GM19193 (cell line): ENCODE measurements around the gene RETREG1.

Experiments
- POLR2A ChIP-seq: IDR thresholded peaks from 4 replicates; pipeline ENCODE4 v1.6.1; 2011; ENCODE audit not compliant: insufficient read depth, insufficient read length; ENCODE audit errors: extremely low read depth

RETREG1 gene

DNA sequence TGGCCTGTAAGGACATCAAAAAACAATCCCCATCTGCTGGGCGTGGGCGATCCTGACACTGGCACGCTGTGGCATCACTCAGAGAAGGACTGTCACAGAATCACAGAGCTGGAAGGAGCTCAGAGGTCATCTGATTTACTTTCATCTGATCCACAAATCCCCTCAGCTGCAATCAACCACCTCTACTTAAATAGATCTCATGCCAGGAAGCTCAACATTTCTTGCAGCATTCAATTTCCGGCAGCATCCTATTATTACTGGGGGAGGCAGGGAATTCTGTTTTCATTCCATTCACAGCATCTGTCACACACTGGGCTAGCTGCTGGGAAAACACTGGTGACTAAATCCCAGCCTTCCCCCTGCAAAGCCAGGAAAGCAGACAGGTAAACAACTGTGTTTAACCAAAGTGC is 38.3 kb downstream of the RETREG1 start:
- TF ChIP-seq POLR2A, result no peak

DNA sequence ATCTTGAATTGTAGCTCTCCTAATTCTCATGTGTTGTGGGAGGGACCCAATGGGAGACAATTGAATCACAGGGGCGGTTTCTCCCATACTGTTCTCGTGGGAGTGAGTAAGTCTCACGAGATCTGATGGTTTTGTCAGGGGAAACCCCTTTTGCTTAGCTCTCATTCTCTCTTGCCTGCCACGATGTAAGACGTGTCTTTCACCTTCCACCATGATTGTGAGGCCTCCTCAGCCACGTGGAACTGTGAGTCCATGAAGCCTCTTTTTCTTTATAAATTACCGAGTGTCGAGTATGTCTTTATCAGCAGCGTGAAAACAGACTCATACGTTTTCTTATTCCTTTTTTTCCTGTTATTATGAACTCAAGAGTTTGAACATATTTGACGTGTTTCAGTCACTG is 39.1 kb downstream of the RETREG1 start:
- TF ChIP-seq POLR2A, result no peak

DNA sequence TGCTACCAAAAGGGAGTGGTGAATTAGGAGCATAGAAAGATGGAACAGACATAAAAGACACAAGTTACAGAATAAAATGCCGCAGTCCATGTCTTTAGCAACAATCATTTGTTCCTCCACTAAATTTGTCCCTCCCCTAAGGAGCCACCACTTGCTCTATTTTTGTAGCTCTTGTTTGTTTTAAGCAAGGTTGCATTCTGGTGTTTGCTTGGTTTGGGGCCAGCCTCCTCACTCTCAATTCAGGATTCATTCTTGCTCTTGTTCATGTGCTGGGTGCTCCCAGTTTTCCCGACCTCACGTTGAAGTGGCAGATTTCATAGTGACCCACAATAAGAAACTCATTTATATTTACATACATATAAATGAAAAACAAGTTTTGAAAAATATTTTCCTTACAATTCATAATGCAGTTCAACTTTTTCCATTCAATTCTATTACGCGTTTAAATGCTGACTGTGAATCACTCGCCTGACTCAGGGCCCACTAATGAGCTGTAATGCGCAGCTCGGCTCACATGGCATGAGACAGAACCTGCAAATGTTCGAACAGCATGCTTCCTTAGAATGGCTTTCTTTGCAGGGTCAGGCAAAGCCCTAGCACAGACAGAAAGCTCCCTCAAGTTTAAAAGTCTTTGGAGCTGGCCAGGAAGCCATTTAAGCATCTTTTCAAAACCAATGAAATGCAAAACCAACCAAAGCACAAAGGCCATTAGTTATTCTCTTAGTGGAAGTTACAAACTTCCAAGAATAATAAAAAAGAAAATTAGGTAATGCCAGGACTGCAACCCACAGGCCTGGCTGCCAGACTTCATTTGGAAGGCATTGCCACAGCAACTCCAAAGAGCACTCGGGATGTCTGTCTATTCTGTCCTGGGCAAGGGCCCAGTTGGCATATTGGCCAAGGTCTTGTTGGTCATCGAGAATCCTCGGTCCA is 41.7 kb downstream of the RETREG1 start:
- TF ChIP-seq POLR2A, result no peak

DNA sequence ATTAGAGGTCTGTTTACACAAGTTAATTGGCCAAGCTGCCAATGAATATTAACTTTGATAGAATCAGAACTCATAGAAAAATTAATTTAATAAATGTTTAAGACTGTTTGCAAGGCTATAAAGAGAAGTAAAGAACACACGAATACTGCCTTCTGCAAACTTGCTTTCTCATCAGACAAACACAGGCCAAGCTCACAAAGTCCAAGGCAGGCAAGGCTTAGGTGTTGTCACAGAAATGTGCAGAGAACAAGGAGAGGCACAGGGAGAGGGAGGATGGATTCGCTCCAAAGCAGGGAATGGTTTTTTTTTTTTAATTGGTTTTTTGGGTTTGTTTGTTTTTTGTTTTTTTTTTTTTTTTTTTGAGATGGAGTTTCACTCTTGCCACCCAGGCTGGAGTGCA is 43.4 kb downstream of the RETREG1 start:
- TF ChIP-seq POLR2A, result no peak

DNA sequence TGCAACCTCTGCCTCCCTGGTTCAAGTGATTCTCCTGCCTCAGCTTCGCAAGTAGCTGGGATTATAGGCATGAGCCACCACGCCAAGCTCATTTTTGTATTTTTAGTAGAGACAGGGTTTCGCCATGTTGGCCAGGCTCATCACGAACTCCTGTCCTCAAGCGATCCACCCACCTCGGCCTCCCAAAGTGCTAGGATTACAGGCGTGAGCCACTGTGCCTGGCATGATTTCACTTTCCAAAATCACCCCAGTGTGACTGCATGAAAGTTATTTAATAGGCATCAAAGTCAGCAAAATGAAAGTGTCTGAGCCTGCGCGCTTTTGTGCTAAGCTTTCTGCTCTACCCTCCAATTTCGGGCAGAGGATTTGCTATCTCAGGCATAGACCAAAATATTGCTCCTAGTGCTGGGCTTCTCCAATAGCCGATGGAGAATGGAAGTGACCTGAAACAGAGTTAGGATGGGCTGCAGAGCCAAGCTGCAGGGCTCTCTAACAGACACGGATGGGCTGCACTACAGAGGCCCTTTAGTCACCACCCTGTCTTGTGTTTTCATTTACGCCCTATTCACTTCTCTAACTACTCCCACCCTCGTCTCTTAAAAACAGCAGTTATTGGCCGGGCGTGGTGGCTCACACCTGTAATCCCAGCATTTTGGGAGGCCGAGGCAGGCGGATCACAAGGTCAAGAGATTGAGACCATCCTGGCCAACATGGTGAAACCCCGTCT is 44.3 kb downstream of the RETREG1 start:
- no peak for TF ChIP-seq POLR2A

DNA sequence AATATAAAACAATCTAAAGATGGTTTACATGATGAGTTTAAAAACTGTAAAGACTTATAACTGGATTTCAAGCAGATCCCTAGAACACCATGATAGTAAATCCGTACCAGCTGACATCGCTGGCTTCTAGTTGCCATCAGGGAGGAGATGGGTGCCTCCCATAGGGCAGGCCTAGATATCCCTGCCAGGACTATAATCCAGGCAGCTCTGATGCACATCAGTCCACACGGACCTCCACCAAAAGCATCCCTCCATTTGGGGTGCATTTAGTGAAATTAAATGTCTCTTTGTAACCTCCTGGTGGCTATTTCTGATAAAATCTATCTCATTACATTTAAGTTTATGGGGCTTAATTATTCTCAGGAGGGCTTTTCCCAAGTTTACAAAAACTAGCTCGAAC is 45.8 kb downstream of the RETREG1 start:
- TF ChIP-seq POLR2A, result no peak

DNA sequence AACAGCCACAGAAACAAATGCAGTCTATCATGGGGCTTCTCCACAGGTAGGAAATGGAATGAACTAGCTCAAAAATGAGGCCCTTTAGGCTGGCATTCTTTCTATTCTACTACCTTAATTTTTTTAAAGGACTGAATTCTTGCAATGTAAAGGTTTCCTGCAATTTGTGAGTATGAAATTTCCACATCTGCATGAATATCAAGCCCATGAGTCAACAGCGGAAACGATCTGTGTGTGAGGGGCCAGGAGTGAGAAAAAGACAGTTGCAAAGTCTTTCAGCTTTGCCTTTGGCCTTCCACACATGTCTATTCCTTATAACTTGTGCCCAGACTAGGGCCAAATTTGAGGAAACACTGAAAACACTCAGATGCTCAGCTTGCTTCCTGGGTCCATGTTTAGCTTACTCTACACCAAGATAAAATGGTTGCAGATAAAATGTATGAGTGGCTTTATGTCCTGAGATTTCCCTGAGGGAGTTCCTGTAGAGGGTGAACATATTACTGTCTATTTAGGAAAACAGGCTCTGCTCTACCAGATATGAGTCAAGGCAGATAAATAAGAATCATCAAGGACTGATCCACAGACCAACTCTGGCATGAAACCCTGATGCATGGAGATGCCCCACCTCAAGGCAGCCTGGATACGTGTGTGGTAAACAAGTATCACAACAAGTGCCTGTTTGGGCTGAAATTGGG is 46.5 kb downstream of the RETREG1 start:
- TF ChIP-seq POLR2A, result no peak

DNA sequence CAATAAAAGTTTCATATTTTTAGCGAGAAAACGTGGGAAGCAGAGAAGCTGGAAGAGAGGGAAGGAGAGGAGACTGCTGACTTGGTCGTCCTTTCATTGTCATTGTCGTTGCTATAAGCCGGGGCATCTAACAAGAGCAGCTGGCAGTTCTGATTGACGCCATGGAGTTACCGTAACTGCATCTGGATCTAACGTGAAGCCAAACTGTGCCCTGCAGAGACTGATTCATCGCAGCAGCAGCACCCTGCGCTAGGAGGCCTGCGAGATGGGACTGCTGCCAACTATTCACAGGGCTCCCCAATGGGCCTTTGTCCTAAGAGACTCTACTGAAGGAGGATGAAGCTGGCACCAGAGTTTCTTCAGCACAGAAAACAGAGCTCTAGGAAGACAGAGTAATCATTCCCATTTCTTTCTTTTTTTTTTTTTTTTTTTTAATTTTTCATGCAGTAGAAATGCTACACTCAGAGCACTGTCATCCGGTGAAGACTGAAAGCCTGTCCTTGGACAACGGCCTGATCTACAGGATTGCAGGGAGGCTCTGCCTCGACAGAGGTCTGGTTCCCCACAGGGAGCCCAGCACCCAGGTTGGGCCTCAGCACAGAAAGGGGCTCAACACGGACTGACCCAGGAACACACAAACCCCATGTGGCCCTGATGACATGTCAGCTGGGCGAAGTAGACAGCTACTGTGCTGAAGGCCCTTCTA is 47.8 kb downstream of the RETREG1 start:
- no peak for TF ChIP-seq POLR2A

DNA sequence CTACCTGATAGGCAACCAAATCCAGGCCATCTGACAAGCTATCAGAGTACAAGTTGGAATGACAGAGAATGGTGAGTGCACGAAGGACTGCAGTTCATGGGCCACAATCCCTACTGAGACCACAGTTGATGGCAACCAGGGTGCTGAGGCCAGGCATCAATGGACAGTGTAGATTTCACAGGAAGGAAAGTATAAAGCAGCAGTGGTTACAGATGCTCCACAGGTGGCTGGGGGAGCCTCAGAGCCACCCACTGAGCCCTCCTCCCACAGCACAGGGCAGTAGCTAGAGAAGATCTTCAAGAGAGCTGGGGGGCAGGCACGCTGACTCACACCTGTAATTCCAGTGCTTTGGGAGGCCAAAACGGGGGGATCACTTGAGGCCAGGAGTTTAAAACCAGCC is 49.4 kb downstream of the RETREG1 start:
- TF ChIP-seq POLR2A, result no peak

DNA sequence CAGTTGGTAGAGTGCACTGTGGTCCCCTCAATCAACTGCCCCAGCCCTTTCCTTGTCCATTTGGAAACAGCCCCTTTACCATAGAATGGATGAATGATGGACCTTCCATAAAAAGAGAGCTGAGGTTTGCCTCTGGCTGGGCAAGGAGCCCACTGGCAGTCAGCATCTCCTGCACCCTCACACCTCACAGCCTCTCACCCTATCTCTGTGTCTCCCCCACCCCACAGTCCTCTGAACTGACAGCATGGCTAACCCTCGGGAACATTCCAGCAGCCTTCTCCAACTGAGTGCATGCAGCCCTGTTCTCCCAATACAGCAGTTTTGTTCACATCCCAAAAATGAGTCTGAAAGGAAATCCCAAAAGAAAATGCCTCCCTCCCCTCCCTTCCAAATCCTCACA is 51.7 kb downstream of the RETREG1 start:
- TF ChIP-seq POLR2A, result no peak

DNA sequence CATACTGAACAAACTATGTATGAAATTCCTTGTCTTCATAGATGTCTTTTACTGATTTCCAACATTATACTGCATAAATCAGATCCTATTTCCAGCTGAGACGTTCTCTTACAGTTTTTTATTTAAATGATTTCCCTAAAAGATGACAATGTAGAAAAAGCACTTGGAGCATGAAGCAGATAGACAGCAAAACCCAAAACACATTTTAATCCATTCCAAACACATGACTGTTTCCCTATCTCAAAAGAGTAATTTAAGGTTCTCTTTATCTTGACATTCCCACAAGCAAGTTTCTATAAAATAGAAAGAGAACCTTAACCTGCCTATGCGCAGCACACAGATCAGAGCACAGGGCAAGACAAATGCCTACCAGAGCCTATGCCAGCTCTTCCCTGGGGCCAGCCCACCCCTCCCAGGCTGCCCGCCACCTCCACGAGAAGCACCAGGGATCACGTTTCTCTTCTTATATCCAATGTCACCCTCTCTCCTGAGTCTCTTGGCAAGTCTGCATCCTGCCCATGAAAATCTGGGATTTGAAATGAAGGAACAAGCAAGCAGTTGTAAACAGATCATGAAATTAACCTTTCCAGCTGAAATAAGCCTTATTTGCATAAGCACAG is 52.4 kb downstream of the RETREG1 start:
- no peak for TF ChIP-seq POLR2A

DNA sequence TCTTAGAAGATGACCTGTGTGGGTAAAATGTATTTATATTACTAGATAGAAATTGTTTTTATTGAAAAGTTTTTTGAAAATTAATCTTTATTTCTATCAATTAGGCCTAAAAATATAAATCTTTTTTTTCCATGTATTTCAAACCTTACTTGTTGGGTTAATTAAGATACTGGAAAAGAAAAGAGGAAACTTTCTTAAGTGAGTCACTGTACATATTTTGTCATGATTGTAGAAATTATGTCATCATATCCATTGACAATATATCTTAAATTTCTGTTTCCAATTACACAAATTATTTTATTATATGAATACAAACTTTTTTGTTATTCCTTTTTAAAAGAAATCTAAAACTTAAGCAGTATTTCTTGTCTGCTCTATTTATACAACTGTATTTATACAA is 53.1 kb downstream of the RETREG1 start:
- no peak for TF ChIP-seq POLR2A

DNA sequence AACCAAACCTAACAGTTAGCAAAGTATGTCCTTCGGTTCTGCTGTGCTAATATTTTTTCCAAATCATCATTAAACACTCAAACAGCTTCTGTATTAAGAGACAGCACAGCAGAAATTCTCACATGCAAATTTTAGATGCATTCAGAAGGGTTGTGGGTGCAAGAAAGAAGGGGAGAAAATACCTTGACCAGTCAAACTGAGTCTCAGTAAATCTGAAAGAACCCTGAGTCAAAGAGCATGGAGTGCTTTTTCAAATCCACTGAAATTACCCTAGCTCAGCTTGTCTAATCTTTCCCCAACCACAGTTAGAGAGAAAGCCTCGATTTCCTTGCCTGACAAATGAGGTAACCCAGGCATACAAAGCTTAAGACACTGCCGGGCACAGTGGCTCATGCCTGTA is 55.1 kb downstream of the RETREG1 start:
- no peak for TF ChIP-seq POLR2A

DNA sequence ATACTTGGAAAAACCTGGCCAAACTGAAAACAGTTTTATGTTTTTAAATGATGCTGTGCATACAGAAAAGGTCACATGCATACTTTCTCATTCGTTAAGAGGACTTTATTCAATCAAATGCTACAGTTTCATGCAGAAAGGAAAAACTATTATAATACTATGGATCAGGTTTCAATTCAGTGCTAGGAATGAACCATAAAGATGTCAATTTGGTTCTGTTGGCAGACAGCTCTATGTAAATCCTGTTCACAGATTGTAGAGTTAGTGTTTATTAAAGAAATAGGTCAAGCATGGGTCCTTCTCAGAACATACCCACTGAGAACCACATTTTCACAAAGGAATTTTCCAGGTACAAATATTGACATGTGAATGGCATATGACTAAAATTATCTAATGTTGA is 57.1 kb downstream of the RETREG1 start:
- no peak for TF ChIP-seq POLR2A
